IPS-18c (cell line): Measurements from ENCODE around the gene NPW.

Source experiments
- H3K4me3 ChIP-seq: 2 replicates; pipeline ENCODE4 v1.7.0; 2013; ENCODE audit warnings: low read depth, mild to moderate bottlenecking, low read length, moderate library complexity; ENCODE audit not compliant: insufficient read depth
- H3K9me3 ChIP-seq: one replicate; pipeline ENCODE4 v1.6.1; 2013; ENCODE audit warnings: mild to moderate bottlenecking, low read length, moderate library complexity; ENCODE audit not compliant: control insufficient read depth, insufficient read depth

Gene NPW

GRCh38 chr16:2019518-2019920 lies at the start of gene NPW:
Gene NPW (plus strand): TSS chr16:2019785.
- H3K9me3 ChIP-seq, result peaks cover 2% of the 10 kb centered on the region
- H3K4me3 ChIP-seq, result peak within 1 kb of the TSS; percentile 56

- Histone ChIP-seq H3K4me3 (peak within 1 kb of the TSS; percentile 73), H3K9me3 (no peaks in the 10 kb centered on the region)
These were observed 47.6 kb upstream of the NPW start, which contains the start of gene TBL3 for GRCh38 chr16:1971796-1972489. Gene TBL3 (plus strand): TSS chr16:1972053. CDS start chr16:1972165, 112 bp downstream.

- no peaks in the 10 kb centered on the region for H3K9me3 ChIP-seq
- H3K4me3 ChIP-seq, result peak overlapping the region; percentile 73
These were observed 47.1 kb upstream of the NPW start for GRCh38 chr16:1972490-1972877.

- Histone ChIP-seq H3K4me3 (no peak overlapping the region), H3K9me3 (no peaks in the 10 kb centered on the region)
These were observed 46.0 kb upstream of the NPW start for GRCh38 chr16:1973461-1974156.

- Histone ChIP-seq H3K4me3 (no peak overlapping the region), H3K9me3 (no peaks in the 10 kb centered on the region)
These were observed 45.2 kb upstream of the NPW start for GRCh38 chr16:1974157-1975070.

- no peak overlapping the region for H3K4me3 ChIP-seq
- peaks cover 3% of the 10 kb centered on the region for H3K9me3 ChIP-seq
These were observed 44.0 kb upstream of the NPW start for GRCh38 chr16:1975432-1976215.

GRCh38 chr16:1976216-1976520 lies 43.4 kb upstream of the NPW start:
- H3K4me3 ChIP-seq, result no peak overlapping the region
- H3K9me3 ChIP-seq, result peaks cover 3% of the 10 kb centered on the region

GRCh38 chr16:1976951-1977874 lies 42.4 kb upstream of the NPW start:
- no peak overlapping the region for H3K4me3 ChIP-seq

GRCh38 chr16:1977875-1978268 lies 41.7 kb upstream of the NPW start:
- Histone ChIP-seq H3K9me3 (peaks cover 3% of the 10 kb centered on the region), H3K4me3 (no peak overlapping the region)

More at GRCh38 chr16:1976951-1977874, 42.4 kb upstream of the NPW start:
- H3K9me3 ChIP-seq, result peaks cover 3% of the 10 kb centered on the region

- H3K9me3 ChIP-seq, result peaks cover 3% of the 10 kb centered on the region
- peak overlapping the region; percentile 43 for H3K4me3 ChIP-seq
These were observed 41.0 kb upstream of the NPW start for GRCh38 chr16:1978476-1979120.

- H3K4me3 ChIP-seq, result peak overlapping the region; percentile 43
These were observed 40.1 kb upstream of the NPW start for GRCh38 chr16:1979271-1980029.

GRCh38 chr16:1980030-1980769 lies 39.4 kb upstream of the NPW start:
- Histone ChIP-seq H3K9me3 (peaks cover 3% of the 10 kb centered on the region), H3K4me3 (peak overlapping the region; percentile 43; the same call in 1 of the 2 replicates)

More at GRCh38 chr16:1979271-1980029, 40.1 kb upstream of the NPW start:
- H3K9me3 ChIP-seq, result peaks cover 3% of the 10 kb centered on the region

- H3K4me3 ChIP-seq, result peak overlapping the region; percentile 9
- H3K9me3 ChIP-seq, result peaks cover 3% of the 10 kb centered on the region
These were observed 38.9 kb upstream of the NPW start for GRCh38 chr16:1980770-1981087.

GRCh38 chr16:1981398-1981836 lies 38.2 kb upstream of the NPW start, which contains the start of gene NOXO1:
Gene NOXO1 (minus strand): TSS chr16:1981469. CDS start chr16:1981179, 290 bp downstream.
- H3K9me3 ChIP-seq, result peaks cover 3% of the 10 kb centered on the region
- H3K4me3 ChIP-seq, result peak within 1 kb of the TSS; percentile 9
